Smooth muscle cell (in vitro differentiated cells): ENCODE data around the gene TCF19. TPM values are rescaled to one million over a fixed set of nuclear protein-coding genes. Genes with fewer than 3 reads are reported as not detected.
"Not testable (repeated sequence)": the region's sequence is repeated elsewhere in the genome, so short reads cannot be mapped to it uniquely, and the experiment has no call there.

ENCODE experiments used
- DNase-seq: peaks from one replicate; lab custom pipeline; 2025; ENCODE audit not compliant: unreplicated experiment; lab: John Stamatoyannopoulos, UW
- H2AFZ ChIP-seq: fragments of 200-600 bp; sonication (generic); 2 replicates; pipeline ENCODE4 v1.6.0; 2016; ENCODE audit warnings: antibody characterized with exemption, low read depth, mild to moderate bottlenecking
- H3F3A ChIP-seq: fragments of 200-600 bp; sonication (generic); 2 replicates; pipeline ENCODE4 v1.6.0; 2017; ENCODE audit warnings: antibody characterized with exemption, low read depth
- H3K27ac ChIP-seq: fragments of 200-600 bp; sonication (generic); 2 replicates; pipeline ENCODE4 v1.5.1; 2016; ENCODE audit warnings: low read depth, mild to moderate bottlenecking
- H3K27me3 ChIP-seq: fragments of 200-600 bp; sonication (generic); 2 replicates; pipeline ENCODE4 v1.6.1; 2016; ENCODE audit warnings: low read depth, mild to moderate bottlenecking
- H3K36me3 ChIP-seq: fragments of 200-600 bp; sonication (generic); 2 replicates; pipeline ENCODE4 v1.5.1; 2016; ENCODE audit warnings: low read depth
- H3K4me1 ChIP-seq: fragments of 200-600 bp; sonication (generic); 2 replicates; pipeline ENCODE4 v1.5.1; 2016; ENCODE audit warnings: low read depth
- H3K4me2 ChIP-seq: fragments of 200-600 bp; sonication (generic); 2 replicates; pipeline ENCODE4 v1.6.0; 2016; ENCODE audit warnings: mild to moderate bottlenecking
- H3K4me3 ChIP-seq: fragments of 200-600 bp; sonication (generic); 2 replicates; pipeline ENCODE4 v1.5.1; 2016; ENCODE audit warnings: mild to moderate bottlenecking
- H3K79me2 ChIP-seq: fragments of 200-600 bp; sonication (generic); 2 replicates; pipeline ENCODE4 v1.6.0; 2016; ENCODE audit warnings: low read depth, mild to moderate bottlenecking
- H3K9ac ChIP-seq: fragments of 200-600 bp; sonication (generic); 2 replicates; pipeline ENCODE4 v1.6.0; 2016; ENCODE audit warnings: low read depth
- H3K9me3 ChIP-seq: fragments of 200-600 bp; sonication (generic); replicated peaks from 2 replicates; pipeline ENCODE4 v1.5.1; 2016; ENCODE audit warnings: low read depth
- H4K20me1 ChIP-seq: fragments of 200-600 bp; sonication (generic); 2 replicates; pipeline ENCODE4 v1.6.0; 2016; ENCODE audit warnings: low read depth
- CTCF ChIP-seq: fragments of 200-600 bp; sonication (generic); IDR thresholded peaks from 2 replicates; pipeline ENCODE4 v1.5.1; 2017; ENCODE audit warnings: borderline replicate concordance, mild to moderate bottlenecking, antibody characterized with exemption; ENCODE audit not compliant: insufficient read depth, poor library complexity, severe bottlenecking
- WGBS: methylation state at CpG from one replicate; pipeline ENCODE4 v1.1.7; 2016; ENCODE audit warnings: low lambda C conversion rate; 5-methylcytosine and 5-hydroxymethylcytosine counted together
- polyA plus RNA-seq: library from polyadenylated mRNA; unstranded; fragments of >200 nt; fragmentation: Nextera tagmentation; extraction: Ambion mirVana; gene quantifications from 2 replicates; pipeline ENCODE4 v1.2.1, GENCODE V29; 2016
- total RNA-seq: library from RNA; depleted of rRNA; stranded (reverse); fragments of >200 nt; gene quantifications from 2 replicates; pipeline ENCODE4 v1.2.3, GENCODE V29; 2014

Gene TCF19
- total and polyA plus RNA-seq, 2 experiments from 2014 or later = 7.8 to 10.5 TPM

GRCh38 chr6:31162463-31163165 lies 4.2 kb downstream of the TCF19 start:
- no peaks in the 10 kb centered on the region for H3K27me3 ChIP-seq
- DNase-seq = no peak
- H3K9ac ChIP-seq = no peak overlapping the region
- no peak for TF ChIP-seq CTCF
- 89% methylated on average over 13 of the region's 13 CpGs for WGBS
- H3K79me2 ChIP-seq = no peaks in the 10 kb centered on the region
- H3K9me3 ChIP-seq = no peaks in the 10 kb centered on the region
- no peak overlapping the region for H2AFZ ChIP-seq
- no peaks in the 10 kb centered on the region for H3K36me3 ChIP-seq
- H3F3A ChIP-seq = no peaks in the 10 kb centered on the region
- H3K4me1 ChIP-seq = peaks cover 8% of the 10 kb centered on the region
- H3K4me3 ChIP-seq = no peak overlapping the region
- H3K4me2 ChIP-seq = no peak overlapping the region
- H4K20me1 ChIP-seq = no peaks in the 10 kb centered on the region
- no peak overlapping the region for H3K27ac ChIP-seq

GRCh38 chr6:31163922-31164321 lies 5.5 kb downstream of the TCF19 start:
- no peak for DNase-seq
- no peaks in the 10 kb centered on the region for H3K9me3 ChIP-seq

GRCh38 chr6:31164475-31165063 lies 6.2 kb downstream of the TCF19 start:
- H3K4me1 ChIP-seq, H3F3A ChIP-seq, H4K20me1 ChIP-seq, H3K9me3 ChIP-seq, H3K4me3 ChIP-seq, H3K4me2 ChIP-seq, H2AFZ ChIP-seq, H3K79me2 ChIP-seq, H3K9ac ChIP-seq, DNase-seq, H3K27ac ChIP-seq, H3K36me3 ChIP-seq: not testable (repeated sequence)
- peaks cover 14% of the 10 kb centered on the region for H3K27me3 ChIP-seq
- 98% methylated on average over 7 of the region's 9 CpGs for WGBS

More at GRCh38 chr6:31163922-31164321, 5.5 kb downstream of the TCF19 start:
- Histone ChIP-seq H3F3A (no peaks in the 10 kb centered on the region), H4K20me1 (no peaks in the 10 kb centered on the region), H2AFZ (no peak overlapping the region), H3K36me3 (no peaks in the 10 kb centered on the region), H3K27ac (no peak overlapping the region), H3K9ac (no peak overlapping the region), H3K27me3 (peaks cover 8% of the 10 kb centered on the region), H3K4me1 (peaks cover 8% of the 10 kb centered on the region), H3K79me2 (no peaks in the 10 kb centered on the region), H3K4me2 (no peak overlapping the region), H3K4me3 (no peak overlapping the region)
- TF ChIP-seq CTCF = no peak

GRCh38 chr6:31165064-31165832 lies 6.9 kb downstream of the TCF19 start:
- H3K27me3 ChIP-seq = peaks cover 21% of the 10 kb centered on the region
- H3K9ac ChIP-seq, H2AFZ ChIP-seq, H3K4me3 ChIP-seq, H3K27ac ChIP-seq, H4K20me1 ChIP-seq, H3K9me3 ChIP-seq, H3K4me2 ChIP-seq, DNase-seq, H3K36me3 ChIP-seq, H3K4me1 ChIP-seq, H3K79me2 ChIP-seq, H3F3A ChIP-seq: not testable (repeated sequence)
- WGBS = 94% methylated on average over 17 of the region's 17 CpGs
